IPS-11a (cell line): ENCODE measurements around the gene CFAP99.
"Not testable (repeated sequence)": the region's sequence is repeated elsewhere in the genome, so short reads cannot be mapped to it uniquely, and the experiment has no call there.

ENCODE experiments used
- H3K4me3 ChIP-seq: one replicate; pipeline ENCODE4 v1.5.1; 2013; ENCODE audit warnings: low read depth, low read length, control low read depth

Gene CFAP99

GRCh38 chr4:2427383-2428334 lies 8.9 kb downstream of the CFAP99 start:
- no peak overlapping the region for H3K4me3 ChIP-seq

GRCh38 chr4:2428496-2429213 lies 9.9 kb downstream of the CFAP99 start:
- H3K4me3 ChIP-seq = no peak overlapping the region

- not testable (repeated sequence) for H3K4me3 ChIP-seq
Observed at GRCh38 chr4:2429945-2430757, 11.4 kb downstream of the CFAP99 start.

- no peak overlapping the region for H3K4me3 ChIP-seq
Observed at GRCh38 chr4:2432004-2432403, 13.2 kb downstream of the CFAP99 start.

GRCh38 chr4:2432991-2433530 lies 14.3 kb downstream of the CFAP99 start:
- no peak overlapping the region for H3K4me3 ChIP-seq

GRCh38 chr4:2433609-2434350 lies 15.0 kb downstream of the CFAP99 start:
- no peak overlapping the region for H3K4me3 ChIP-seq

- no peak overlapping the region for H3K4me3 ChIP-seq
Observed at GRCh38 chr4:2434420-2434819, 15.7 kb downstream of the CFAP99 start.

- no peak overlapping the region for H3K4me3 ChIP-seq
Observed at GRCh38 chr4:2436301-2436700, 17.5 kb downstream of the CFAP99 start.

- H3K4me3 ChIP-seq = no peak overlapping the region
Observed at GRCh38 chr4:2436761-2437474, 18.2 kb downstream of the CFAP99 start.

GRCh38 chr4:2437475-2438215 lies 18.9 kb downstream of the CFAP99 start:
- no peak overlapping the region for H3K4me3 ChIP-seq

- no peak overlapping the region for H3K4me3 ChIP-seq
Observed at GRCh38 chr4:2438822-2439718, 20.3 kb downstream of the CFAP99 start.

- no peak overlapping the region for H3K4me3 ChIP-seq
Observed at GRCh38 chr4:2441393-2442174, 22.8 kb downstream of the CFAP99 start.

- no peak overlapping the region for H3K4me3 ChIP-seq
Observed at GRCh38 chr4:2442175-2442993, 23.6 kb downstream of the CFAP99 start.

GRCh38 chr4:2443061-2443730 lies 24.4 kb downstream of the CFAP99 start:
- H3K4me3 ChIP-seq = no peak overlapping the region

- no peak overlapping the region for H3K4me3 ChIP-seq
Observed at GRCh38 chr4:2443956-2444740, 25.4 kb downstream of the CFAP99 start.
